Body of pancreas (tissue), 4 donors: ENCODE measurements around the gene SEMA3E. TPM values are rescaled to one million over a fixed set of nuclear protein-coding genes. Genes with fewer than 3 reads are reported as not detected.
"Not testable (repeated sequence)": the region's sequence is repeated elsewhere in the genome, so short reads cannot be mapped to it uniquely, and the experiment has no call there.

Experiments
- ATAC-seq: fragments of 150-250 bp; one replicate; pipeline ENCODE4 v1.9.1; 2016
- DNase-seq, 4 donors: peaks; one replicate each; pipeline ENCODE4 v3.0.0-alpha.2; 2019
- H3K27ac ChIP-seq, 4 donors: fragments of 200-600 bp; sonication (generic); 1 replicate in 3 of 4; 2 replicates in 1 of 4; pipeline versions ENCODE4 v1.5.1 to v1.6.1; 2016 to 2019; ENCODE audit warnings: mild to moderate bottlenecking in 1 of 4, mixed read lengths in 1 of 4, moderate library complexity in 1 of 4
- H3K27me3 ChIP-seq, 2 donors: fragments of 200-600 bp; sonication (generic); one replicate each; pipeline ENCODE4 v1.6.0; 2016; ENCODE audit warnings: mild to moderate bottlenecking in 1 of 2
- H3K36me3 ChIP-seq, 2 donors: fragments of 200-600 bp; sonication (generic); replicated peaks in 1 of 2; 2 replicates each; pipeline ENCODE4 v1.5.1; 2016; ENCODE audit warnings: low read depth in 2 of 2; ENCODE audit not compliant: insufficient read depth in 1 of 2
- H3K4me1 ChIP-seq: fragments of 200-600 bp; sonication (generic); one replicate; pipeline ENCODE4 v1.6.0; 2016
- H3K4me3 ChIP-seq, 2 donors: fragments of 200-600 bp; sonication (generic); 1 replicate in 1 of 2; 2 replicates in 1 of 2; pipeline ENCODE4 v1.5.1; 2016 to 2019
- H3K9me3 ChIP-seq, 3 donors: fragments of 200-600 bp; sonication (generic); 1 replicate in 2 of 3; 2 replicates in 1 of 3; pipeline ENCODE4 v1.5.1; 2016
- CTCF ChIP-seq, 7 experiments: fragments of 450-650 bp in 4 of 7; fragments of 200-600 bp in 3 of 7; sonication (generic) in 3 of 7; IDR thresholded peaks; one replicate each; pipeline ENCODE4 v1.5.1; 2016 to 2019; ENCODE audit warnings: antibody characterized with exemption in 7 of 7
- POLR2A ChIP-seq, 3 donors: fragments of 450-650 bp; IDR thresholded peaks; one replicate each; pipeline ENCODE4 v1.6.1; 2016; ENCODE audit warnings: antibody characterized with exemption in 3 of 3, mild to moderate bottlenecking in 2 of 3
- WGBS, 2 donors: methylation state at CpG; one replicate each; pipeline ENCODE4 v1.1.5; 2017; 5-methylcytosine and 5-hydroxymethylcytosine counted together
- intact Hi-C: fragments of 100-400 bp; cut with DNase I; formaldehyde crosslinking; loops from one replicate; pipeline ENCODE4 v1.15.1; 2023
- total RNA-seq, 2 donors: library from RNA; depleted of rRNA; stranded (reverse); fragments of >200 nt; gene quantifications; one replicate each; pipeline ENCODE4 v1.1.0, GENCODE V29; 2016

SEMA3E gene
- total RNA-seq, 2 donors from 2014 or later, result under 0.01 to 20.5 TPM

- no peak for ATAC-seq
- no peak for DNase-seq
- WGBS, 2 donors, result 59 to 75% methylated on average over 2 of the region's 2 CpGs
Measured at GRCh38 chr7:83447681-83448080, 201.3 kb downstream of the SEMA3E start.

GRCh38 chr7:83446102-83446669, 202.8 kb downstream of the SEMA3E start:
- no peaks in the 10 kb centered on the region for H3K27me3 ChIP-seq
- no peaks in the 10 kb centered on the region for H3K4me1 ChIP-seq
- no peak overlapping the region for H3K27ac ChIP-seq
- ATAC-seq, result no peak
- TF ChIP-seq POLR2A (IDR thresholded peaks at IDR 0.05) (no peak), CTCF (IDR thresholded peaks at IDR 0.05) (no peak)
- intact Hi-C loops, result no loop called here
- 37 to 41% methylated on average over 4 of the region's 4 CpGs for WGBS, 2 donors
- H3K4me3 ChIP-seq, result no peak overlapping the region
- DNase-seq, result no peak
- no peaks in the 10 kb centered on the region for H3K9me3 ChIP-seq
- H3K36me3 ChIP-seq, result no peaks in the 10 kb centered on the region

More at GRCh38 chr7:83447681-83448080, 201.3 kb downstream of the SEMA3E start:
- Histone ChIP-seq H3K36me3 (no peaks in the 10 kb centered on the region), H3K4me3 (no peak overlapping the region), H3K27me3 (no peaks in the 10 kb centered on the region), H3K27ac (no peak overlapping the region), H3K4me1 (no peaks in the 10 kb centered on the region), H3K9me3 (no peaks in the 10 kb centered on the region)
- intact Hi-C loops, result no loop called here
- no peak for TF ChIP-seq POLR2A (IDR thresholded peaks at IDR 0.05)
- no peak for TF ChIP-seq CTCF (IDR thresholded peaks at IDR 0.05)

- Histone ChIP-seq H3K4me3 (no peak overlapping the region), H3K27me3 (no peaks in the 10 kb centered on the region), H3K4me1 (no peaks in the 10 kb centered on the region), H3K36me3 (no peaks in the 10 kb centered on the region), H3K9me3 (no peaks in the 10 kb centered on the region), H3K27ac (no peak overlapping the region)
- ATAC-seq (no peak), DNase-seq (no peak)
- intact Hi-C loops, result no loop called here
- no peak for TF ChIP-seq POLR2A (IDR thresholded peaks at IDR 0.05)
- no peak for TF ChIP-seq CTCF (IDR thresholded peaks at IDR 0.05)
- 61 to 66% methylated on average over 3 of the region's 3 CpGs for WGBS, 2 donors
Measured at GRCh38 chr7:83442911-83443310, 206.0 kb downstream of the SEMA3E start.

GRCh38 chr7:83439026-83439425, 209.9 kb downstream of the SEMA3E start:
- DNase-seq (no peak), ATAC-seq (no peak)
- 66 to 68% methylated on average over 4 of the region's 4 CpGs for WGBS, 2 donors
- Histone ChIP-seq H3K4me1 (no peaks in the 10 kb centered on the region), H3K36me3 (no peaks in the 10 kb centered on the region), H3K27me3 (no peaks in the 10 kb centered on the region), H3K4me3 (no peak overlapping the region), H3K27ac (no peak overlapping the region), H3K9me3 (no peaks in the 10 kb centered on the region)
- TF ChIP-seq CTCF (IDR thresholded peaks at IDR 0.05) (no peak), POLR2A (IDR thresholded peaks at IDR 0.05) (no peak)
- intact Hi-C loops, result no loop called here

GRCh38 chr7:83430289-83430688, 218.7 kb downstream of the SEMA3E start:
- ATAC-seq, H3K27ac ChIP-seq, H3K9me3 ChIP-seq, intact Hi-C loops, H3K4me3 ChIP-seq, H3K4me1 ChIP-seq, DNase-seq, H3K36me3 ChIP-seq, H3K27me3 ChIP-seq: not testable (repeated sequence)
- 80 to 88% methylated on average over 5 of the region's 5 CpGs for WGBS, 2 donors
